Measurements from ENCODE around the gene ACTL6B.

The ACTL6B gene

GRCh38 chr7:100683659-100684533 lies 27.6 kb upstream of the ACTL6B start:
- no peak for DNase-seq (ENCODE audit: low spot score)

GRCh38 chr7:100682991-100683658 lies 26.9 kb upstream of the ACTL6B start:
- DNase-seq (ENCODE audit: low spot score), result no peak

GRCh38 chr7:100682228-100682741 lies 26.0 kb upstream of the ACTL6B start:
- DNase-seq (ENCODE audit: low spot score), result no peak

- no peak for DNase-seq (ENCODE audit: low spot score)
Measured at GRCh38 chr7:100681491-100682227, 25.4 kb upstream of the ACTL6B start.

GRCh38 chr7:100680576-100681271 lies 24.5 kb upstream of the ACTL6B start:
- no peak for DNase-seq (ENCODE audit: low spot score)

GRCh38 chr7:100679927-100680575 lies 23.8 kb upstream of the ACTL6B start:
- no peak for DNase-seq (ENCODE audit: low spot score)

GRCh38 chr7:100679129-100679926 lies 23.1 kb upstream of the ACTL6B start:
- DNase-seq (ENCODE audit: low spot score), result no peak

- DNase-seq (ENCODE audit: low spot score), result no peak
Measured at GRCh38 chr7:100678291-100678984, 22.2 kb upstream of the ACTL6B start.

GRCh38 chr7:100677308-100678267 lies 21.3 kb upstream of the ACTL6B start:
- no peak for DNase-seq (ENCODE audit: low spot score)

- DNase-seq (ENCODE audit: low spot score), result no peak
Measured at GRCh38 chr7:100676501-100677306, 20.5 kb upstream of the ACTL6B start.

GRCh38 chr7:100675581-100676350 lies 19.5 kb upstream of the ACTL6B start:
- DNase-seq (ENCODE audit: low spot score), result peak; percentile 76

- DNase-seq (ENCODE audit: low spot score), result peak; percentile 40
Measured at GRCh38 chr7:100675105-100675451, 18.8 kb upstream of the ACTL6B start.

GRCh38 chr7:100674411-100675104 lies 18.3 kb upstream of the ACTL6B start:
- DNase-seq (ENCODE audit: low spot score), result no peak

- peak; percentile 56 for DNase-seq (ENCODE audit: low spot score)
Measured at GRCh38 chr7:100673942-100674410, 17.7 kb upstream of the ACTL6B start.

GRCh38 chr7:100673302-100673941 lies 17.2 kb upstream of the ACTL6B start, which contains the start of gene GNB2:
Gene GNB2 (plus strand): TSS chr7:100673740. CDS start chr7:100676266, 2,526 bp downstream.
- DNase-seq (ENCODE audit: low spot score), result peak; percentile 100

Measured in GM03348 (cell line).